ENCODE data around the gene MPDZ. TPM values are rescaled to one million over a fixed set of nuclear protein-coding genes. Genes with fewer than 3 reads are reported as not detected.

Gene MPDZ
- total RNA-seq, 5 donors from 2014 or later (not counting 1 experiment from before 2014, with no cell fraction given), result 0.26 to 0.92 (median 0.35) TPM; not detected in 2

- no peaks in the 10 kb centered on the region for H3K4me1 ChIP-seq (ENCODE audit: control insufficient read depth in 1 of 2, extremely low read depth in 1 of 2, insufficient read depth in 2 of 2, low read length in 2 of 2)
- ChIA-PET POLR2A (no interaction called here), CTCF (no interaction called here)
- no peak overlapping the region for H3K4me3 ChIP-seq (ENCODE audit: control insufficient read depth in 1 of 2, extremely low read depth in 1 of 2, low read length in 1 of 2)
- Mint-ChIP-seq H3K27me3 (no peaks in the 10 kb centered on the region), H3K4me1 (no peaks in the 10 kb centered on the region), H3K4me3 (no peak overlapping the region), H3K36me3 (no peaks in the 10 kb centered on the region), H3K27ac (no peak overlapping the region), H3K9me3 (peaks cover 12 to 16% (median 12%) of the 10 kb centered on the region in 3 donors)
- H3K27me3 ChIP-seq (replicated peaks in 1 of 2; ENCODE audit: control insufficient read depth in 2 of 2, extremely low read depth in 1 of 2, insufficient read depth in 2 of 2, low read length in 1 of 2), result no peaks in the 10 kb centered on the region
- ATAC-seq (replicated peaks in 1 of 4) (no peak), DNase-seq (no peak)
- H3K36me3 ChIP-seq (ENCODE audit: control insufficient read depth in 2 of 2, extremely low read depth in 1 of 2, insufficient read depth in 1 of 2, low read length in 1 of 2), result no peaks in the 10 kb centered on the region
- no peaks in the 10 kb centered on the region for H3K9me3 ChIP-seq
- no peak overlapping the region for H3K27ac ChIP-seq (ENCODE audit: low read length)
- WGBS (ENCODE audit: insufficient coverage), result no CpG with 5 or more reads among the region's 2 CpGs
Measured at GRCh38 chr9:13175732-13176131, 103.8 kb downstream of the MPDZ start.

GRCh38 chr9:13174906-13175639 lies 104.4 kb downstream of the MPDZ start:
- no peaks in the 10 kb centered on the region for H3K4me1 ChIP-seq (ENCODE audit: control insufficient read depth in 1 of 2, extremely low read depth in 1 of 2, insufficient read depth in 2 of 2, low read length in 2 of 2)
- no peak overlapping the region for H3K4me3 ChIP-seq (ENCODE audit: control insufficient read depth in 1 of 2, extremely low read depth in 1 of 2, low read length in 1 of 2)
- no peak for DNase-seq
- H3K27ac Mint-ChIP-seq, result no peak overlapping the region
- 90% methylated on average over 2 of the region's 2 CpGs for WGBS (ENCODE audit: insufficient coverage)
- H3K4me1 Mint-ChIP-seq, result no peaks in the 10 kb centered on the region
- H3K36me3 ChIP-seq (ENCODE audit: control insufficient read depth in 2 of 2, extremely low read depth in 1 of 2, insufficient read depth in 1 of 2, low read length in 1 of 2), result no peaks in the 10 kb centered on the region
- ChIA-PET CTCF (no interaction called here), POLR2A (no interaction called here)
- H3K4me3 Mint-ChIP-seq, result no peak overlapping the region
- H3K9me3 Mint-ChIP-seq, result peaks cover 9 to 14% (median 10%) of the 10 kb centered on the region in 3 donors
- H3K27me3 Mint-ChIP-seq, result no peaks in the 10 kb centered on the region
- no peaks in the 10 kb centered on the region for H3K9me3 ChIP-seq
- H3K27ac ChIP-seq (ENCODE audit: low read length), result no peak overlapping the region
- no peaks in the 10 kb centered on the region for H3K27me3 ChIP-seq (replicated peaks in 1 of 2; ENCODE audit: control insufficient read depth in 2 of 2, extremely low read depth in 1 of 2, insufficient read depth in 2 of 2, low read length in 1 of 2)
- no peaks in the 10 kb centered on the region for H3K36me3 Mint-ChIP-seq
- ATAC-seq (replicated peaks in 1 of 4), result no peak

GRCh38 chr9:13173553-13173952 lies 105.9 kb downstream of the MPDZ start:
- H3K9me3 Mint-ChIP-seq, result peaks cover 12 to 16% (median 15%) of the 10 kb centered on the region in 3 donors
- Histone ChIP-seq H3K9me3 (no peaks in the 10 kb centered on the region), H3K4me1 (ENCODE audit: control insufficient read depth in 1 of 2, extremely low read depth in 1 of 2, insufficient read depth in 2 of 2, low read length in 2 of 2) (no peaks in the 10 kb centered on the region), H3K36me3 (ENCODE audit: control insufficient read depth in 2 of 2, extremely low read depth in 1 of 2, insufficient read depth in 1 of 2, low read length in 1 of 2) (no peaks in the 10 kb centered on the region), H3K27ac (ENCODE audit: low read length) (no peak overlapping the region), H3K4me3 (ENCODE audit: control insufficient read depth in 1 of 2, extremely low read depth in 1 of 2, low read length in 1 of 2) (no peak overlapping the region), H3K27me3 (replicated peaks in 1 of 2; ENCODE audit: control insufficient read depth in 2 of 2, extremely low read depth in 1 of 2, insufficient read depth in 2 of 2, low read length in 1 of 2) (no peaks in the 10 kb centered on the region)
- H3K4me1 Mint-ChIP-seq, result no peaks in the 10 kb centered on the region
- H3K36me3 Mint-ChIP-seq, result no peaks in the 10 kb centered on the region
- no peak overlapping the region for H3K4me3 Mint-ChIP-seq
- CTCF ChIA-PET, result no interaction called here
- POLR2A ChIA-PET, result no interaction called here
- 79% methylated on average over 2 of the region's 4 CpGs for WGBS (ENCODE audit: insufficient coverage)
- no peak for ATAC-seq (replicated peaks in 1 of 4)
- no peak for DNase-seq
- no peak overlapping the region for H3K27ac Mint-ChIP-seq
- no peaks in the 10 kb centered on the region for H3K27me3 Mint-ChIP-seq

- Histone ChIP-seq H3K36me3 (ENCODE audit: control insufficient read depth in 2 of 2, extremely low read depth in 1 of 2, insufficient read depth in 1 of 2, low read length in 1 of 2) (no peaks in the 10 kb centered on the region), H3K4me1 (ENCODE audit: control insufficient read depth in 1 of 2, extremely low read depth in 1 of 2, insufficient read depth in 2 of 2, low read length in 2 of 2) (no peaks in the 10 kb centered on the region), H3K9me3 (no peaks in the 10 kb centered on the region), H3K27me3 (replicated peaks in 1 of 2; ENCODE audit: control insufficient read depth in 2 of 2, extremely low read depth in 1 of 2, insufficient read depth in 2 of 2, low read length in 1 of 2) (no peaks in the 10 kb centered on the region), H3K4me3 (ENCODE audit: control insufficient read depth in 1 of 2, extremely low read depth in 1 of 2, low read length in 1 of 2) (no peak overlapping the region), H3K27ac (ENCODE audit: low read length) (no peak overlapping the region)
- Mint-ChIP-seq H3K4me3 (no peak overlapping the region), H3K4me1 (no peaks in the 10 kb centered on the region), H3K9me3 (peaks cover 10 to 15% (median 12%) of the 10 kb centered on the region in 3 donors), H3K27ac (no peak overlapping the region), H3K27me3 (no peaks in the 10 kb centered on the region), H3K36me3 (no peaks in the 10 kb centered on the region)
- ATAC-seq (replicated peaks in 1 of 4), result no peak
- no CpG with 5 or more reads among the region's 2 CpGs for WGBS (ENCODE audit: insufficient coverage)
- DNase-seq, result no peak
- CTCF ChIA-PET, result no interaction called here
- POLR2A ChIA-PET, result no interaction called here
Measured at GRCh38 chr9:13171261-13171660, 108.2 kb downstream of the MPDZ start.

- ATAC-seq (replicated peaks in 1 of 4), result no peak
Measured at GRCh38 chr9:13166996-13167395, 112.5 kb downstream of the MPDZ start.

GRCh38 chr9:13165956-13166355 lies 113.5 kb downstream of the MPDZ start:
- ChIA-PET CTCF (no interaction called here), POLR2A (no interaction called here)
- Mint-ChIP-seq H3K9me3 (peaks cover 5 to 15% (median 6%) of the 10 kb centered on the region in 3 donors), H3K36me3 (no peaks in the 10 kb centered on the region), H3K4me3 (no peak overlapping the region), H3K4me1 (no peaks in the 10 kb centered on the region), H3K27ac (no peak overlapping the region), H3K27me3 (no peaks in the 10 kb centered on the region)
- H3K36me3 ChIP-seq (ENCODE audit: control insufficient read depth in 2 of 2, extremely low read depth in 1 of 2, insufficient read depth in 1 of 2, low read length in 1 of 2), result no peaks in the 10 kb centered on the region
- no peaks in the 10 kb centered on the region for H3K4me1 ChIP-seq (ENCODE audit: control insufficient read depth in 1 of 2, extremely low read depth in 1 of 2, insufficient read depth in 2 of 2, low read length in 2 of 2)
- no peaks in the 10 kb centered on the region for H3K9me3 ChIP-seq
- WGBS (ENCODE audit: insufficient coverage), result no CpG with 5 or more reads among the region's 2 CpGs
- no peak for ATAC-seq (replicated peaks in 1 of 4)
- H3K27ac ChIP-seq (ENCODE audit: low read length), result no peak overlapping the region
- H3K27me3 ChIP-seq (replicated peaks in 1 of 2; ENCODE audit: control insufficient read depth in 2 of 2, extremely low read depth in 1 of 2, insufficient read depth in 2 of 2, low read length in 1 of 2), result no peaks in the 10 kb centered on the region
- no peak for DNase-seq
- no peak overlapping the region for H3K4me3 ChIP-seq (ENCODE audit: control insufficient read depth in 1 of 2, extremely low read depth in 1 of 2, low read length in 1 of 2)

More at GRCh38 chr9:13166996-13167395, 112.5 kb downstream of the MPDZ start:
- Mint-ChIP-seq H3K9me3 (peaks cover 7 to 15% (median 10%) of the 10 kb centered on the region in 3 donors), H3K27ac (no peak overlapping the region), H3K4me3 (no peak overlapping the region), H3K27me3 (no peaks in the 10 kb centered on the region), H3K4me1 (no peaks in the 10 kb centered on the region), H3K36me3 (no peaks in the 10 kb centered on the region)
- CTCF ChIA-PET, result no interaction called here
- Histone ChIP-seq H3K4me3 (ENCODE audit: control insufficient read depth in 1 of 2, extremely low read depth in 1 of 2, low read length in 1 of 2) (no peak overlapping the region), H3K27me3 (replicated peaks in 1 of 2; ENCODE audit: control insufficient read depth in 2 of 2, extremely low read depth in 1 of 2, insufficient read depth in 2 of 2, low read length in 1 of 2) (no peaks in the 10 kb centered on the region), H3K4me1 (ENCODE audit: control insufficient read depth in 1 of 2, extremely low read depth in 1 of 2, insufficient read depth in 2 of 2, low read length in 2 of 2) (no peaks in the 10 kb centered on the region), H3K36me3 (ENCODE audit: control insufficient read depth in 2 of 2, extremely low read depth in 1 of 2, insufficient read depth in 1 of 2, low read length in 1 of 2) (no peaks in the 10 kb centered on the region), H3K27ac (ENCODE audit: low read length) (no peak overlapping the region), H3K9me3 (no peaks in the 10 kb centered on the region)
- POLR2A ChIA-PET, result no interaction called here
- no peak for DNase-seq
- WGBS (ENCODE audit: insufficient coverage), result no CpG with 5 or more reads among the region's 2 CpGs

Measured in T-cell (primary cell).